ENCODE data around the gene GOT1.

GOT1 gene

DNA sequence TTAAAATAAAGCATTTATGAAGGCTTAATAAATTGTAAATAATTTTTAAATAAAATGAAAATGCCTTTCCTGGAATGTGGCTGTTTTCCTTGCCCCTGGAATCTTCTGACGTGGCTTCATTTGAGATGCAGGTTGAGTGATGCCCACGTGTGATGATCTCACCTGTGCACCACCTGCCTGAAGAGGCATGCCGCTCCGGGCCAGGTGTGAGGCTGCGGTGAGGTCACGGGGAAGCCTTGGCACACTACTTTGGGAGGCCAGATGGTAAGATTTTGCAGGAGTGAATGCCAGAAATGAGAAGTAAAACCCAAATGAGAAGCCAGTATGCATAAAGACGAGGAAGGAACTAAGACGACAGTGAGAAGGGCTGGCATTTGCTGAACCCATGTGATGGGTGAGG is 36.2 kb downstream of the GOT1 start:
- DNase-seq = no peak

DNA sequence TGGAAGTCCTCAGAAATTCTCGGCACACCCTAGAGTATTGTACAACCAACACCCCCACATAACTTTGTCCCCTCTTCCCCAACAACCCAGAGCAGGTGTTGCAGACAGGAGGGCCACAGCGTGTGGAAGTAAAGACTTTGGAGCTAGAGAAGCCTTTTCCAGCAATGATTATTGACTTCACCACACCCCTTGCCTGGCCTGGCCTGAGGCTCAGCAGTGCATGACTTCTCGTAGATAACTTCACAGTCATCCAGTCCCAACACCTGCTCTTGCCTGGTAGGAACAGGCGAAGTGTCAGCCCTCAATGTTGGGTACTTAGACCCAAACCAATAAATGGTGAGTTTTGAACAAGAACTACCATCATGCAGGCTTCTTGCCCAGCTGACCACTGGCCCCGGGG is 36.7 kb downstream of the GOT1 start:
- DNase-seq = no peak

- DNase-seq = no peak
Measured at GRCh38 chr10:99393036-99393435, 37.4 kb downstream of the GOT1 start.

DNA sequence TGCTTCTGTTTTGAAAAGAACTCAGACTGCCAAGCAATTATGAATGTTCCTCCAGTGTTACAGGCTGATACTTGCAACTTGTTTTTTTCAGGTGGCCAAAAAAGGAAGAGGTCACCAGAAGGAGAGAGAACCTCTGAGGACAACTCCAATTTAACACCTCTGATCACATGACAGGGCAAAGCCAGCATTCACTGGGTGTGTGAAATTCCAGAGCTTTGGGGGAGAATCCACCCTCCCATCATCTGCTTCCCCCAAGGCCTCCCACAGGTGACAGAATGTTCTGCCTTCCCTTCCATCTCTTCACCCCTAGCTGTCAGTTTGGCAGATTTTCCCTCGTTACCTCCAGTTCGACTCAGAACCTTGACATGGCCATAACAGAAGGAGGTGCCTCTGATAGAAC is 39.1 kb downstream of the GOT1 start:
- DNase-seq = no peak

GRCh38 chr10:99389729-99390480 is 40.5 kb downstream of the GOT1 start:
- DNase-seq = no peak

DNA sequence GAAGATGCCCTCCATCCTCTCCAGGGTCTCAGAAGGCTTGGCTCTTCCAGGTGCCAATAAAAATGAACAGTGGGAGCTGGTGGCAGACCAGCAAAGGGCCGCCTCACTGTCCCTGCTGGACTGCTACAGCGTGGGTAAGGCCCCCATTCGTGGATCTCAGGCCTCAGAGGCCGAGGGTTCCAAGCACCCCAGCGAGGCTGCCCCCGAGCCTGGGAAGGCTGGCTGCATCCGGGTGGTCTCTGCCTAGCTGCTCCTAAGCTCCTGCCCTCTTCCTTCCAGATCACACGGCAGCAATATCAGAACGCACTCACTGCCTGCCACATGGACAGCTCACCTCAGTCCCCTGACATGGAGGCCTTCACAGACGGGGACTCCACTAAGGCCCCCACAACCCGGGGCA is 42.9 kb downstream of the GOT1 start:
- no peak for DNase-seq

DNA sequence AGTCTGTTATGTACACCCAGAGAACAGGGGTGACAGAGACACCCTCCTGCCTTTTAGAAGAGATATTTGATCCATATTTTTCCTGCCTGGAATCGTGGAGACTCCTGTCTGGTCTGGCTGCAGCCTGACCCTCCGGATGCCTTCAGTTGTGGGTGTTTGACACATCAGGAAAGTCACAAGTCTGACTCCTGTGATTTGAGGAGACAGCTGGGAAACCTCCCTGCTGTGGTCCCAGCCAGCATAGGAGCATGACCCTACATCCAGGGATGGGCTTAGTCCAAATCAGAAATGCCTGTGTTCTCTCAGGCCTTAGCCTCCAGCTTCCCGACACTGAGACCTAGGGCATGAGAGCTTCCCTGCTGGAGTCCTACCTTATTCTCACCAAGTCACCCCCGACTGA is 43.4 kb downstream of the GOT1 start:
- no peak for DNase-seq

DNA sequence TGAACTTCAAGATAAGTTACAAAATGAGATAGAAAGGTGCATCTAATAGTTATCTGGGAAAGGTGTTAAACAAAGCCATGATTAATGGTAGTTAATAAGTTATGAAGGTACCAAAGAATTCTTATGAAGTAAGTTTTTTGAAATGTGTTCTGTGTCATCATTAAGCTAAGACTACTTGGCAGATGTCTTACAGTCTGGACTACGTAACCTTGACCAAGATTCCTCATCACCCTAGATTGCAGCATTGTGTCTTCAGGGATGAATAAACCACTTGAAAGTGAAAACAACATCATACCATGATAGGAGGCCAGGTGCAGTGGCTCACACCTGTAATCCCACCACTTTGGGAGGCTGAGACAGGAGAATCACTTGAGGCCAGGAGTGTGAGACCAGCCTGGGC is 48.2 kb downstream of the GOT1 start:
- no peak for DNase-seq

DNA sequence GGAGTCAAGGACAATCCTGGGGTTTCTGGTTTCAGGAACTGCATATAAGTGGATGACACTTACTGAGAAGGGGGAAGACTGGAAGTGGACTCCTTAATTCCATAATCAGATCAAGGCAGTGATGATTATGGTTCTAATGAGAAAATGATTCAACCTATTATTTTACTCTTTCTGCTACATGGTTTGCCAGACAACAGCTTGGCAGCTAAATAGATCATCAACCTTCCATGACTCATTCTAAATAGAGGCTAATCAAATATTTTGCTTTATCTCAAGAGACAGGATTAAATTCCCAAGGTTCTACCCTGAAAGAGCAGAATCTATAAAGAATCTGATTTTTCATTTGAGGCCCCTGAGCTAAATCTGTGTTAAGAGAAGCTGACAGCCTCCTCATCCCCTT is 55.0 kb downstream of the GOT1 start:
- DNase-seq = no peak

- no peak for DNase-seq
Measured at GRCh38 chr10:99374972-99375371, 55.5 kb downstream of the GOT1 start.

- DNase-seq = no peak
Measured at GRCh38 chr10:99374526-99374925, 55.9 kb downstream of the GOT1 start.

DNA sequence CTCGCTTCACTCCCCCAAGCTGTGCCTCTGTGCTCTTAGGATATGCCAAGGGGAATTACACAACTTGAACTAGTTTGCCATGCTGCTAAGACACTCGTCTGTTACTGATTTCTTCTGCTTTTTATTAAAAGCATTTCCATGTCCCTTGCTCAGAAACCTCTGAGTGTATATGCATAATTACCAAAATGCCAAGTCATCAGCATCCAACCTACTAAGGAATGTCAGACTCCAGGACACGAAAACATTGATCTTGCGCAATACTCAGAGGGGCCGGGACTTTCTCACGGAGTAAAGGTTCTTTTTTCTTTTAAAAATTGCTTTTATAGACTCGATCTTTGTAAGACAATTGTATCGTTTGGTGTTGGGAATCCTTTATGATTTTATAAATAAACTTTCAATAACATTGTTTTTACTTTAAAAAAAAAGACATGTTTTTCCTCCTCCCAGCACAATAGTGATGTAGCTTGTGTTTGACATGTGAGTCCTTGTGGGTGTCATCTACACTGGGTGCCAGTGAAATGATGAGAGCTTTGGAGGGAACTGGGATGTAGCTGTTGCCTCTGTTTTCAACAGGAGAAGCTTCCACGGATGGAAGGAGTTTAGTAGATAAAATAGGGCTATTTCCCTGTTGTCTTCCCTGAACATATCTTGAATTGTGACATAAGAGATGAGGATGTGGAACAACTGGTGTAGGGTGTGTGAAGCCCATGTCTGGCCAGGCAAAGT is 57.7 kb downstream of the GOT1 start:
- no peak for DNase-seq

- peak in 1 of 2 experiments; percentile 41 for DNase-seq
Measured at GRCh38 chr10:99370993-99371392, 59.4 kb downstream of the GOT1 start.

- no peak for DNase-seq
Measured at GRCh38 chr10:99369551-99369950, 60.9 kb downstream of the GOT1 start.

DNA sequence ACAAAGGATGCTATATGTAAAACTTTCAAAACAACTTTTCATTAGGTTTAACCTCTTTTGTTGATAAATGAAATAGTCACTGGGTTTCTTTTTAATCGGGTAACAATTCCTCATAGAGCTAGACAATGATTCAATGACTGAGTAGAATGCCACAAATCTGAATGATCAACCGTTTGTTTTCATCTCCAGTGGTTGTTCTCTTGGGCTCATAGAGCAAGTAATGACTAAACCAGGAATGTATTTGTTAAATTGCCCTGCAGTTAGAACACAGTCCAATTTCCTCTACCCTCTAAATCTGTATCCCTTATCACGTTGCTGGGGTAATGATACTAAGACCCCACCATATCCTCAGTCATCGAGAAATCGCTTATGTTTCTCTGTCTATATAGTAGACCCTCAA is 61.3 kb downstream of the GOT1 start:
- no peak for DNase-seq

DNA sequence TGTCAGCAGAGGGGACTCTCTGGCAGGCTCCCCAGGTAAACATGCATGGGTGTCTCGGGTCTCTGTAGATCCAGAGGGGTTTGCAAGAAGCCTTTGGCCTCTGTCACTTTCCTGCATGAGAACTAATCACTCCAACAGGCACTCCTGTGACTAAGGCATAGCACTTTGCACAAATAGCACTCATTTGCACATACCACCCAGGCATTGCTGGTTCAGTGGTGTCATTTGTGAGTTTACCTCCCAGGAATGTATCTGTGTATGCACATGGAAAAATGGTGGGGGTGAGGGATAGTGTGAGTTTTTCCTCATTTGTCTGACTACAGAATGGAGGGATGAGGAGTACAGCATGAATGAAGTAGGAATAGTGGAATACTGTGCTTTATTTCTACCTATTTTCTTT is 61.8 kb downstream of the GOT1 start:
- DNase-seq = no peak

- DNase-seq = no peak
Measured at GRCh38 chr10:99366666-99367065, 63.8 kb downstream of the GOT1 start.

GRCh38 chr10:99365736-99366135 is 64.7 kb downstream of the GOT1 start:
- DNase-seq = no peak

DNA sequence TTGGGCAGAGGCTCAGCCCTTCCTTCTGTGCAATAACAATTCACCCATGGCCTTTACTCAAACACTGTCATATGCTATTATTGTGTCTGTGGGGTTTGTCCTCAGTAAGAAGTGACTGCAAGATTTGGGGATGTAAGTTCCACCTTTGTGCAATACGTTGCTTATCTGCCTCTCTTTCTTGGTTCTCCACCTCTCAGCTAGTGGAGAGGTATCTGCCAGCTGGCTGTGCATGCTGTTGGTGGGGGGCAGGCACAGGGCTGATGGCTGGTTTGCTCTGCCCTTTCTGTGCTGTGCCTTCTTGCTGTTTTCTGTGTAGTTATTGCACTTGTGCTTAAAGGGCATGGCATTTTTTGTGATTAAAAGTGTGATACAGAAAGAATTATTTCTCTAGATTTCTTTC is 65.1 kb downstream of the GOT1 start:
- no peak for DNase-seq

- no peak for DNase-seq
Measured at GRCh38 chr10:99364125-99364524, 66.3 kb downstream of the GOT1 start.

GRCh38 chr10:99360934-99361333 is 69.5 kb downstream of the GOT1 start:
- DNase-seq = peak in 1 of 2 experiments; percentile 0

GRCh38 chr10:99358101-99358500 is 72.3 kb downstream of the GOT1 start:
- DNase-seq = peak; percentile 46 to 58

GRCh38 chr10:99357691-99358090 is 72.7 kb downstream of the GOT1 start:
- no peak for DNase-seq

DNA sequence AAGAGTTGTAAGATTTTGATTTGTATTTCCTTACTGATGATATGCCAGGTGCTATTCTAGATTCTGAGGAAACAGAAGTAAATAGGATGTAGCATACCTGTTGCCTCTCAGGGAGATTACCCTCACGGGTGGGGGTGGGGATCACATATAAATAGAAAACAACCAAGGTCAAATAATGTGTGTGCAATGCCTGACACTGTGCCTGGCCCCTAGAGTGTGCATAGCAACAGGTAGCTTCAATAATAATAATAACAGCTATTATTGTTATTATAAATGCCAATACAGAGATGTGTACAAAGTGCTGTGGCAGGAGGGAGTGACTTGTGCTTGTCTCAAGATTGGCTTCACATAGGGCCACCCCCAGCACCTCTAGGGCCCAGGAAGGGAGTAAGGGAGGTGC is 77.2 kb downstream of the GOT1 start:
- no peak for DNase-seq

DNA sequence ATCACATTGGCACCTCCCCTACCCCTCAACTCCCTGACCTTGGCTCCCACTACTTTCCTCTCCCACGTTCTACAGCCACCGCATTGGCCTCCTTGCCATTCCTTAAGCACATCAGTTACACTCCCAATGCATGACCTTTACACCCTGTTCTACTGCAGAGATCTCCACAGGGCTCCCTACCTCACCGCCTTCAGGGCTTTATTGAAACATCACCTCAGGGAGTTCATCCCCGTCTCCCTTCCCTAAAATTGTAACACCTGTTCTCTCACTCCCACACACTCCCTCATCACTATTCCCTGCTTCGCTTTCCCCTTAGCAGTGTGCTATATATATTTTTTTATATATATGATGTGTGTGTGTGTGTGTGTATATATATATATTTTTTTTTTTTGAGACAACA is 82.8 kb downstream of the GOT1 start:
- DNase-seq = no peak

Measured in NCI-H526 (cell line).